ENCODE data around the gene SVIL.

GRCh38 chr10:29525762-29526161, 109.0 kb downstream of the SVIL start:
- TF ChIP-seq CTCF (IDR thresholded peaks at IDR 0.05; ENCODE audit: low read length) (no peak), EZH2 (optimal IDR thresholded peaks at IDR 0.05; ENCODE audit: low read depth, low read length) (no peak)

Data from MM.1S (cell line).